ENCODE data around the gene SPATA18. TPM values are rescaled to one million over a fixed set of nuclear protein-coding genes. Genes with fewer than 3 reads are reported as not detected.

The SPATA18 gene
- total RNA-seq: under 1 TPM; 0.19 to 0.40 TPM

GRCh38 chr4:52051213-52051614 is at the start of gene SPATA18:
Gene SPATA18, plus strand, starts transcription at chr4:52051304. Its CDS starts 401 bp downstream, at chr4:52051705.
- ChIA-PET POLR2A (no interaction called here), CTCF (interaction anchor here (1.2 kb wide), 1 partner anchor 10 kb away, joined by 3 read pairs; no protein-coding TSS in a partner anchor)

- CTCF ChIA-PET: no interaction called here
- POLR2A ChIA-PET: no interaction called here
Observed at GRCh38 chr4:52001616-52002015, 49.5 kb upstream of the SPATA18 start.

- POLR2A ChIA-PET: no interaction called here
- CTCF ChIA-PET: interaction anchor here (0.7 kb wide), 1 partner anchor 1491 kb away, joined by 3 read pairs; no protein-coding TSS in a partner anchor
Observed at GRCh38 chr4:52004414-52004813, 46.7 kb upstream of the SPATA18 start.

- ChIA-PET CTCF (no interaction called here), POLR2A (no interaction called here)
Observed at GRCh38 chr4:52005604-52006273, 45.4 kb upstream of the SPATA18 start.

GRCh38 chr4:52006887-52007286 is 44.2 kb upstream of the SPATA18 start:
- ChIA-PET CTCF (no interaction called here), POLR2A (no interaction called here)

- CTCF ChIA-PET: no interaction called here
- POLR2A ChIA-PET: no interaction called here
Observed at GRCh38 chr4:52010986-52011385, 40.1 kb upstream of the SPATA18 start.

DNA sequence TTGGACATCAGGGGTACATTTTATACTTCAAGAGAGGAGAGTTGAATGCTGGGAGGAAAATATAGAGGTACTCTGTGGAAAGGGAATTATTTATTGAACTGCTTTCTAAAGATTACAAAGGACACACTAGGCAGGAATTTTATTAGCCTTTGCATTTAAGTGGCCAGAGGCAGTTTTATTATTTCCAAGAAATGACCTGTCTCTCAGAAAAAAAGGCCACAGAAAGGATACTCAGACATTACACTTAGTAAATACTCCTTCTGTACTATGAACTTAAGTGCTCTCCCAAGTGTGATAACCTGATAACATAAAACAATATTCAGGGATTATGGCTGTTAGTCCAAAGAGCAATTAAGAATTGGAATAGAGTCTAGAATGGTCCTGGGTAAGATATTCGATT is 38.5 kb upstream of the SPATA18 start:
- POLR2A ChIA-PET: no interaction called here
- CTCF ChIA-PET: no interaction called here

GRCh38 chr4:52014903-52015302 is 36.2 kb upstream of the SPATA18 start:
- POLR2A ChIA-PET: no interaction called here
- CTCF ChIA-PET: no interaction called here

DNA sequence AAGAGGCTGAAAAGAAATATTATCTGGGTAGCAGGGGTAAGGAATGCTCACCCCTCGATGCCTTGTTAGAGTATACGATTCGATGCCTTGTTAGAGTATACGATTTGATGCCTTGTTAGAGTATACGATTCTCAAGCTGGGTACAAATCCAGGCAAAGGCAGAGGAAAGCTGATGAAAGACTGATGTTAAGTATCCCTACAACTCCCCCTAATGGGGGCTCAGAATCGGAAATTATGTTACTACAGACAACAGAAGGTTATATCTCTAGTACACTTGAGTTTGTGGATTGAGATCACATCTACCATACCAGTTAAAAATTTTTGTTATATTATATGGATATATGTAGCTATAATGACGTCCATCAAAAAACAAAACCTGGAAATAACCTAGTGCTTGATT is 35.7 kb upstream of the SPATA18 start:
- CTCF ChIA-PET: no interaction called here
- POLR2A ChIA-PET: no interaction called here

- ChIA-PET CTCF (no interaction called here), POLR2A (interaction anchor here (0.6 kb wide), 1 partner anchor 31 kb away, joined by 3 read pairs; no protein-coding TSS in a partner anchor)
Observed at GRCh38 chr4:52016981-52017380, 34.1 kb upstream of the SPATA18 start.

- ChIA-PET POLR2A (no interaction called here), CTCF (no interaction called here)
Observed at GRCh38 chr4:52017814-52018213, 33.3 kb upstream of the SPATA18 start.

GRCh38 chr4:52019936-52020657 is 31.0 kb upstream of the SPATA18 start, which contains the start of gene LRRC66:
Gene LRRC66, minus strand, starts transcription at chr4:52020363. Its CDS starts 2,750 bp downstream, at chr4:52017613.
- ChIA-PET POLR2A (no interaction called here), CTCF (interaction anchor here (0.7 to 1.2 kb wide), 3 partner anchors 9 to 124 kb away, joined by 3 read pairs; no protein-coding TSS in a partner anchor)

GRCh38 chr4:52028970-52029369 is 22.1 kb upstream of the SPATA18 start:
- ChIA-PET CTCF (interaction anchor here (1.5 kb wide), 1 partner anchor 9 kb away, joined by 3 read pairs; no protein-coding TSS in a partner anchor), POLR2A (no interaction called here)

DNA sequence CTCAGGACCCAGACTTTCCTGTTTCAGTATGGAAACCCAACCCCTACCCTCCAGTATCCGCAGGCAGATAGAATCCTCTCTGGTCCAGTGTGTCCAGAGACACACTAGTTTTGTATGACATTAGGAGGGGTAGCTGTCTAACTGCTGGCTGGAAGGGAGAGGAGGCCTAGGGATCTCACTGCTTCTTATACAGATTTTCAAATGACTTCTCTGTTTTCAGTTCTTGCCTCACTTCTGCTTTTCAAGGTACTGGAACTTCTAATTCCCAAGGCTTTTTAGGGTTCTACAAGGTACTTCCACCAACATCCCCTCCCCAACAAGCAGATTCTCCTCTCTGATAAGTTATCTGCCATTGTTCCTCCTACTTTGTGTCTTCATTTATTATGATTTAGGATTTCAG is 19.1 kb upstream of the SPATA18 start:
- POLR2A ChIA-PET: no interaction called here
- CTCF ChIA-PET: no interaction called here

DNA sequence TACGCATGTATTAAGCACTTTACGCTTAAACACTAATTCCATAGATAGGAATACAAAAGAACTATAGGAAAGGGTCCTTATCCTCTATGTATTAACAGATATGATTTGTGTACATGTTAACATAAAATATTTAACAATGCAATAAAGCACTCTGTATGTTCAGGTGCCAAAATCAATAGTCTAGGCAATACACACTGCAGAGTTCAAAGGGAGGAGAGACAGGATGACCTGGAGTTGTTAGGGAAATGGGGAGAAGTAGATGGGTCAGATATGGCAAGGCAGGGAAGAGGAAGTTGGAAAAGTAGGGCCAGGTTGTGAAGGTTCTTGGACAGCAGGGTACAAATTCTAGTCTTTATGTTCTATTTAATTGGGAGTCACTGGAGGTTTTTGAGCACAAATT is 15.9 kb upstream of the SPATA18 start:
- ChIA-PET CTCF (no interaction called here), POLR2A (no interaction called here)

GRCh38 chr4:52036886-52037530 is 14.1 kb upstream of the SPATA18 start:
- POLR2A ChIA-PET: no interaction called here
- CTCF ChIA-PET: no interaction called here

DNA sequence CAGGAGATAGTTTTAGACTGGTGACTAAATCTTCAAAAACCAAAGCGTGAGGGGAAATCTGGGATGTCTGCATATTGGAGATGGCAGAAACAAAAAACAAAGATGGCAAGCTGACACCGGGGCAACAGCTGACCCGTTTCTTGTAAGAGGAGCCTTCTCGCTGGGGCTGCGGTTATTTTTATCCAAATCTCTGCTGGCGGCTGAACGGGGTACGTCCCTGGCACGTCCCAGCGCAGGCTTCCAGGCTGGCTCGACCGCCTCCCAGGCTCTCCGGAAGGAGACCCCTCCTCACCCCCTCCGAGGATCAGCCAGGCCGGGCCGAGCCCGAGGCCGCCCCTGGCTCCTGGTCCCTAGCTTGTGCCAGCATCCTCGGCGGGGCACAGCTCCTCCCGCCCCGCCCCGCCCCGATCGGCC is 13.4 kb upstream of the SPATA18 start:
- ChIA-PET POLR2A (interaction anchor here (1.2 kb wide), 1 partner anchor 195 kb away, joined by 4 read pairs; the partner anchor contains the start of gene DCUN1D4), CTCF (no interaction called here)

DNA sequence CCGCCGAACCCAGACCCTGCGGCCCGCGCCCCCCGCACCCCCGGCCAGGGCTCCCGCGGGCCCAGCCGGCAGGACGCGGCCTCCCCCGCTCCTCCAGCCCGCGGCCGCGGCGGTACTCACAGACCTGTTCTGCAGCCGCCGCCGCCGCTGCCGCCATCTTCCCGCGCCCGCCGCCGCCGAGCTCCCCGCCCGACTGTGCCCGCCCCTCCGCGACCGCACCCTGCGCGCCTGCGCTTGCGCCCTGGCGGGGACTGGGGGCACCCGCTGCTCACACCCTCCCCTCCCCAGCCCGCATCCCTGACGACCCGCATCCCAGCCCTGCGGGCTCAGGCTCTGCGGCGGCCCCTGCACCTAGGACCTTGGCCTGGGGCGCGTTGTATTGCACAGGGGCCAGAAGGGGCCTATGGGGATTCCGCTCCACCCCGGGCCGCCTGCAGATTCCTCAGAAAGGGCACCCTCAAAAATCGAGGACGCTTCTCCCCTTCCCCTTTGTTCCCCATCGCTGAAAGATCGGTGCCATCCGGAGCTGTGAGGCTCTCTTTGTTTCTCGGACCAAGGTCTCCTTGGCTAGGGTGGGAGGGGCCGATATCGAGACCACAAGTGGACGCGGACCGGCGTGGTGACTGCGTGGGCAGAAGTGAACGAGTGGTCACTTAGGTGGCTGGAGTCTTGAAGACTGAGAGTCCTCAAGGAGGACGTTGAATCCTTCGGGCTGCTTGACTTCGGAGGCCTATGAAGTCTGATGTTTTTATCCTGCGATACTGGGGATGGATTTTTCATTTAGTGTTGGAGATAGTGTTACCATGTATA is 12.8 kb upstream of the SPATA18 start, which contains the start of gene SGCB:
TSS of gene SGCB (minus strand) at position 197 of the 810 bp plus-strand sequence. CDS start at position 157, 40 bp downstream.
- POLR2A ChIA-PET: interaction anchor here (1.2 kb wide), 1 partner anchor 196 kb away, joined by 4 read pairs; the partner anchor contains the start of gene DCUN1D4
- CTCF ChIA-PET: no interaction called here

- ChIA-PET POLR2A (no interaction called here), CTCF (interaction anchor here (1.2 kb wide), 1 partner anchor 11 kb away, joined by 4 read pairs; no protein-coding TSS in a partner anchor)
Observed at GRCh38 chr4:52045028-52045427, 6.1 kb upstream of the SPATA18 start.

- POLR2A ChIA-PET: no interaction called here
- CTCF ChIA-PET: no interaction called here
Observed at GRCh38 chr4:52049266-52049665, 1.8 kb upstream of the SPATA18 start.

Data from activated CD8-positive, alpha-beta memory T cell treated with anti-CD3 and anti-CD28 coated beads for 36 hours (primary cell).